Measurements from ENCODE around the gene HDAC11. TPM values are rescaled to one million over a fixed set of nuclear protein-coding genes. Genes with fewer than 3 reads are reported as not detected.

HDAC11 gene
- total and polyA plus RNA-seq, 9 of the 15 experiments (the other 6 are each of a cell fraction or from before 2014, with no cell fraction given): 0.60 to 6.0 (median 4.5) TPM

DNA sequence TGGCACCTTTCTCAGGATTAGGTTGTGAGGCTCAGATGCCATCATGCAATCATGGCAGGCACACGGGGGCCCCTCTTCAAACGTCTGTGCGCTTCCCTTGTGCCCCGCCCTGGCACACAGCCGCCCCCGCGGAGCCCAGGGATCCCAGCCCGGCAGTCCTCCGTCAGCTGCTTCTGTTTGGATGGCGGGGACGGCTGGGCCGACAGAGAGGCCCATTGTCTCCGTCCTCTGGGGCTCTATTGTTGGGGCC lies 849 bp upstream of the HDAC11 start:
- Histone ChIP-seq H3K4me2 (ENCODE audit: insufficient read depth, low read length) (peak overlapping the region; percentile 83), H3K9me1 (ENCODE audit: control insufficient read depth, insufficient read depth, low read length) (no peaks in the 10 kb centered on the region), H3K9me3 (replicated peaks; ENCODE audit: control insufficient read depth, insufficient read depth, low read depth, low read length) (no peaks in the 10 kb centered on the region), H3K79me2 (ENCODE audit: control insufficient read depth, insufficient read depth, low read length) (no peaks in the 10 kb centered on the region; the same call in 2 of the 3 replicates), H2AFZ (ENCODE audit: low read depth, low read length) (peak overlapping the region; percentile 95), H3K27me3 (ENCODE audit: control insufficient read depth in 2 of 2, insufficient read depth in 2 of 2, low read length in 2 of 2) (no peaks in the 10 kb centered on the region), H3K9ac (ENCODE audit: insufficient read depth in 1 of 2, low read depth in 2 of 2, low read length in 2 of 2) (peak overlapping the region; percentile 75 to 93), H4K20me1 (replicated peaks; ENCODE audit: control insufficient read depth, insufficient read depth, low read length) (no peaks in the 10 kb centered on the region), H3K27ac (ENCODE audit: extremely low read depth, low read depth, low read length) (peak overlapping the region; percentile 81), H3K4me1 (replicated peaks in 1 of 2; ENCODE audit: control insufficient read depth in 2 of 2, insufficient read depth in 2 of 2, low read length in 2 of 2) (peaks cover 24 to 50% of the 10 kb centered on the region in 2 experiments), H3K36me3 (ENCODE audit: control insufficient read depth, insufficient read depth, low read length) (no peaks in the 10 kb centered on the region; the same call in 2 of the 3 replicates), H3K4me3 (peak overlapping the region; percentile 65)
- FAIRE-seq: no peak
- intact Hi-C loops (cut with micrococcal nuclease): no loop called here
- no TSS peak for BruUV-seq (replicated peaks)
- WGBS (ENCODE audit: insufficient coverage, low coverage, missing lambda C conversion rate): 20% methylated on average over 13 of the region's 13 CpGs
- peak; percentile 20 for TF ChIP-seq HMGN3 (IDR thresholded peaks at IDR 0.05; ENCODE audit: borderline replicate concordance, extremely low read depth, insufficient read length, low read depth, low read length)
- peak; percentile 79 for TF ChIP-seq EGR1 (conservative IDR thresholded peaks at IDR 0.05)
- no peak for TF ChIP-seq FOXJ2 (tag; IDR thresholded peaks at IDR 0.05)
- no peak for TF ChIP-seq FOXM1 (IDR thresholded peaks at IDR 0.05; ENCODE audit: low read depth)
- TF ChIP-seq FOXM1 (CRISPR knock-in tag; IDR thresholded peaks at IDR 0.05; ENCODE audit: low read depth): 0 out of 2 replicates have a peak, but pooled peaks have one; percentile 39
- POLR2A ChIA-PET: interaction anchor here (1.1 kb wide), 2 partner anchors 12 to 379 kb away, joined by 3 read pairs; no protein-coding TSS in a partner anchor
- in situ Hi-C loops (cut with MboI): no loop called here
- peak; percentile 4; the same call in 2 of the 3 replicates for ATAC-seq
- peak in 3 of 4 experiments; percentile 44 to 46 (median 45) for DNase-seq (ENCODE audit: extremely low read depth in 1 of 4, low spot score in 3 of 4)
- CTCF ChIA-PET (ENCODE audit: low intra/inter-chr PET ratio): no interaction called here

Measured in K562 (cell line).